ENCODE measurements around the gene HSD17B4. TPM values are rescaled to one million over a fixed set of nuclear protein-coding genes. Genes with fewer than 3 reads are reported as not detected.

Gene HSD17B4
- total RNA-seq, 1 experiment from 2014 or later: 90.6 TPM

Small RNAs within 50 kb of the gene (small RNA-seq; reads per million reads assigned to genes)
- not detected for gene RNA5SP190

Other genes with a start within 250 kb of the HSD17B4 start
- 15.6 and 26.7 TPM in 2 replicates for gene TNFAIP8, start 96.5 kb upstream of the HSD17B4 start, total RNA-seq (2014; rRNA removed; shearing (Covaris generic))
- not detected in 2 replicates for gene FAM170A, start 177.1 kb downstream of the HSD17B4 start, total RNA-seq (2014; rRNA removed; shearing (Covaris generic))